ENCODE data around the gene ABHD16B. TPM values are rescaled to one million over a fixed set of nuclear protein-coding genes. Genes with fewer than 3 reads are reported as not detected.
"Not testable (repeated sequence)": the region's sequence is repeated elsewhere in the genome, so short reads cannot be mapped to it uniquely, and the experiment has no call there.

The ABHD16B gene
- total and polyA plus RNA-seq, 4 experiments from 2014 or later: not detected

DNA sequence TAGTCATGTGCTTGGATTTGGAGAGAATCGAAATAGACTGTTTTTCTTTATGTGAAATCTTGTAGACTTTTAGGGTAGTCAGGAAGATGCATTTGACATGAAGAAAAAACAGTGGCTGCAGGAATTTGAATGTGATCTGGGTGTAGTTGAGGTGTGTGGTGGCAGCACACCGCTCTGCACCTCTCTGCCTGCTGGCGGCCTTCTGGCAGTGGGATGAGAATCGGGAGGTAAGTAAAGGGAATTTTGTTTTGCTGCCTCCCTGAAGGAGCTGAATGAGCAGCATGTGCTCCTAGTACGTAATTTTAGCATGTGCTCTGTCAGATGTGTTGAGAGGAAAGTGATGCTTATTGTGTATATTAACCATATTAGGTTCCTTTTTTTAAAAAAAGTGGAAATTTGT lies 7.0 kb downstream of the ABHD16B start:
- POLR2A ChIA-PET (ENCODE audit: partially characterized antibody): no interaction called here
- H3K4me3 Mint-ChIP-seq: peak overlapping the region in 2 of 8 donors; percentile 22 to 28

DNA sequence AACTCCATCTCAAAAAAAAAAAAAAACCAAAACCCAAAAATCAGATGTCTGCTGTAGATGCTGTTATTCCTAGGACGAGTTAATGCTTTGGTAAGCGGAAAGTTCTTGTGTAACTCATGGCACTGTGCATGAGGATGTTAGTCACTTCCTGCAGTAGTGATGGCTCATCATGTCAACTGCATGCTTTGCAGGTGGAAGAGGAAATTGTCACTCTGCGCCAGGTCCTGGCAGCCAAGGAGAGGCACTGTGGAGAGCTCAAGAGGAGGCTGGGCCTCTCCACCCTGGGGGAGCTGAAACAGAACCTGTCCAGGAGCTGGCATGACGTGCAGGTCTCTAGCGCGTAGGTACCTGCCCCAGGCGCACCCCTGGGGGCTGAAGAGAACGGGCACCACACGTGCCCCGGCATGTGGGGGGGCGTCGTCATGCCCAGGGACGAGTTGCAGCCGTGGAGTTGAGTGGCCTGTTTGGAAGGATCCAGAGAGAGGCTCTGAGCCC lies 12.2 kb downstream of the ABHD16B start:
- ChIA-PET CTCF (ENCODE audit: partially characterized antibody) (no interaction called here), POLR2A (ENCODE audit: partially characterized antibody) (interaction anchor here (0.7 kb wide), 1 partner anchor 28 kb away, joined by 3 read pairs; no protein-coding TSS in a partner anchor)
- H3K27me3 ChIP-seq (ENCODE audit: insufficient read depth, low read length): no peaks in the 10 kb centered on the region
- DNase-seq: peak in 3 of 5 donors; percentile 21 to 63 (median 29)
- peaks cover 43% of the 10 kb centered on the region for H3K36me3 ChIP-seq (ENCODE audit: insufficient read depth, low read length)
- intact Hi-C loops (cut with micrococcal nuclease): no loop called here
- no peaks in the 10 kb centered on the region for H3K27me3 Mint-ChIP-seq
- peaks cover 8% of the 10 kb centered on the region for H3K4me1 ChIP-seq (ENCODE audit: insufficient read depth, low read length)
- no peak overlapping the region for H3K4me3 ChIP-seq (ENCODE audit: low read length in 2 of 2)
- no peak overlapping the region for H3K27ac ChIP-seq (ENCODE audit: low read depth, low read length)
- H3K4me1 Mint-ChIP-seq: peaks cover 6 to 20% (median 10%) of the 10 kb centered on the region in 4 donors
- H3K27ac Mint-ChIP-seq: peak overlapping the region; percentile 59 to 87 (median 81)
- peaks cover 33 to 56% of the 10 kb centered on the region in 2 donors for H3K36me3 Mint-ChIP-seq
- H3K4me3 Mint-ChIP-seq: peak overlapping the region in 4 of 8 donors; percentile 12 to 73 (median 48)
- no peaks in the 10 kb centered on the region for H3K9me3 ChIP-seq (ENCODE audit: control insufficient read depth in 1 of 2, low read length in 2 of 2)
- no peaks in the 10 kb centered on the region for H3K9me3 Mint-ChIP-seq

More for the DNA sequence above, 7.0 kb downstream of the ABHD16B start:
- H3K9me3 ChIP-seq (ENCODE audit: control insufficient read depth in 1 of 2, low read length in 2 of 2): no peaks in the 10 kb centered on the region
- Mint-ChIP-seq H3K9me3 (peaks cover 0 to 2% (median 0%) of the 10 kb centered on the region in 8 donors), H3K36me3 (peaks cover 13 to 43% of the 10 kb centered on the region in 2 donors), H3K27me3 (no peaks in the 10 kb centered on the region), H3K4me1 (peaks cover 15 to 50% (median 28%) of the 10 kb centered on the region in 4 donors), H3K27ac (peak overlapping the region in 3 of 7 donors; percentile 0 to 62 (median 5))
- no peak for DNase-seq
- no peaks in the 10 kb centered on the region for H3K27me3 ChIP-seq (ENCODE audit: insufficient read depth, low read length)
- no peak overlapping the region for H3K4me3 ChIP-seq (ENCODE audit: low read length in 2 of 2)
- CTCF ChIA-PET (ENCODE audit: partially characterized antibody): interaction anchor here (0.5 kb wide), 1 partner anchor 34 kb away, joined by 3 read pairs; no protein-coding TSS in a partner anchor
- intact Hi-C loops (cut with micrococcal nuclease): loop anchor here (5.0 kb wide), 1 partner anchor 104 kb away; no protein-coding TSS in a partner anchor
- H3K36me3 ChIP-seq (ENCODE audit: insufficient read depth, low read length): peaks cover 9% of the 10 kb centered on the region
- no peak overlapping the region for H3K27ac ChIP-seq (ENCODE audit: low read depth, low read length)
- peaks cover 30% of the 10 kb centered on the region for H3K4me1 ChIP-seq (ENCODE audit: insufficient read depth, low read length)

DNA sequence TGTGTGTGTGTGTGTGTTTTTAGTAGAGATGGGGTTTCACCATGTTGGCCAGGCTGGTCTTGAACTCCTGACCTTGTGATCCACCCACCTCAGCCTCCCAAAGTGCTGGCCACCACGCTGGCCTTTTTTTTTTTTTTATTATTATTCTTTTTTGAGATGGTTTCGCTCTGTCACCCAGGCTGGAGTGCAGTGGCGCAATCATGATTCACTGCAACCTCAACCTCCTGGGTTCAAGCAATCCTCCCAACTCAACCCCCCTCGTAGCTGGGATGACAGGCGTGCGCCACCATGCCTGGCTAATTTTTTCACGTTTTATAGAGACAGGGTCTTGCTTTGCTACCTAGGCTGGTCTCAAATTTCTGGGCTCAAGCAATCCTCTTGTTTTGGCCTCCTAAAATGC lies 12.9 kb downstream of the ABHD16B start:
- H3K4me1 ChIP-seq (ENCODE audit: insufficient read depth, low read length); CTCF ChIA-PET (ENCODE audit: partially characterized antibody); H3K4me3 ChIP-seq (ENCODE audit: low read length in 2 of 2); H3K9me3 Mint-ChIP-seq; H3K4me3 Mint-ChIP-seq; DNase-seq; H3K27ac ChIP-seq (ENCODE audit: low read depth, low read length); POLR2A ChIA-PET (ENCODE audit: partially characterized antibody); H3K27me3 ChIP-seq (ENCODE audit: insufficient read depth, low read length); H3K27me3 Mint-ChIP-seq; intact Hi-C loops (cut with micrococcal nuclease); H3K27ac Mint-ChIP-seq; H3K9me3 ChIP-seq (ENCODE audit: control insufficient read depth in 1 of 2, low read length in 2 of 2): not testable (repeated sequence)
- Mint-ChIP-seq H3K4me1 (peaks cover 6 to 16% (median 8%) of the 10 kb centered on the region in 4 donors), H3K36me3 (peaks cover 32 to 52% of the 10 kb centered on the region in 2 donors)
- H3K36me3 ChIP-seq (ENCODE audit: insufficient read depth, low read length): peaks cover 46% of the 10 kb centered on the region

DNA sequence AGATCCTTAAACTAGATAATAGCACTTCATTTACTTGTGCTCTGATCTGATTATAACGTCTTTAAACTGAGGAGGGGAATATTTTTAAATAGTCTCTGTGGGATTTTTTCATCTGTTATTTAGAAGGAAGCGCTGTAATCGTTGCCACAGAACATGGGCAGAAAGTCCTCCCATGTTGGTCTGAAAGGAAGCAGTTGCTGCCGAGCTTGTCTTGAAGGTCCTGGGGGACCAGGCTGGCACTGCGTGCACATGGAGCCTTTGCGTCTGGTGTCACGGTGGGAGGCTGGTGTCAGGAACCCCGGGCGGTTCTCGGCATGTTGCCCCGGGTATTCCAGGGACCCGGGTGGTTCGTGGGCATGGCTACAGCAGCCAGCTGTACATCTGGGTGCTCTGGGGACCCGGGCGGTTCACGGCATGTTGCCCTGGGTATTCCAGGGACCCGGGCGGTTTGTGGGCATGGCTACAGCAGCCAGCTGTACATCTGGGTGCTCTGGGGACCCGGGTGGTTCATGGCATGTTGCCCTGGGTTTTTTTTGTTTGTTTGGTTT lies 15.3 kb downstream of the ABHD16B start:
- H3K27ac ChIP-seq (ENCODE audit: low read depth, low read length): no peak overlapping the region
- Mint-ChIP-seq H3K27me3 (no peaks in the 10 kb centered on the region), H3K4me3 (no peak overlapping the region), H3K9me3 (no peaks in the 10 kb centered on the region), H3K4me1 (peaks cover 6 to 14% (median 7%) of the 10 kb centered on the region in 4 donors), H3K36me3 (peaks cover 28 to 39% of the 10 kb centered on the region in 2 donors), H3K27ac (no peak overlapping the region)
- H3K9me3 ChIP-seq (ENCODE audit: control insufficient read depth in 1 of 2, low read length in 2 of 2): no peaks in the 10 kb centered on the region
- no peak for DNase-seq
- peaks cover 8% of the 10 kb centered on the region for H3K4me1 ChIP-seq (ENCODE audit: insufficient read depth, low read length)
- CTCF ChIA-PET (ENCODE audit: partially characterized antibody): no interaction called here
- peaks cover 41% of the 10 kb centered on the region for H3K36me3 ChIP-seq (ENCODE audit: insufficient read depth, low read length)
- POLR2A ChIA-PET (ENCODE audit: partially characterized antibody): interaction anchor here (1.6 kb wide), 1 partner anchor 18 kb away, joined by 3 read pairs; no protein-coding TSS in a partner anchor
- no peaks in the 10 kb centered on the region for H3K27me3 ChIP-seq (ENCODE audit: insufficient read depth, low read length)
- intact Hi-C loops (cut with micrococcal nuclease): no loop called here
- H3K4me3 ChIP-seq (ENCODE audit: low read length in 2 of 2): no peak overlapping the region

DNA sequence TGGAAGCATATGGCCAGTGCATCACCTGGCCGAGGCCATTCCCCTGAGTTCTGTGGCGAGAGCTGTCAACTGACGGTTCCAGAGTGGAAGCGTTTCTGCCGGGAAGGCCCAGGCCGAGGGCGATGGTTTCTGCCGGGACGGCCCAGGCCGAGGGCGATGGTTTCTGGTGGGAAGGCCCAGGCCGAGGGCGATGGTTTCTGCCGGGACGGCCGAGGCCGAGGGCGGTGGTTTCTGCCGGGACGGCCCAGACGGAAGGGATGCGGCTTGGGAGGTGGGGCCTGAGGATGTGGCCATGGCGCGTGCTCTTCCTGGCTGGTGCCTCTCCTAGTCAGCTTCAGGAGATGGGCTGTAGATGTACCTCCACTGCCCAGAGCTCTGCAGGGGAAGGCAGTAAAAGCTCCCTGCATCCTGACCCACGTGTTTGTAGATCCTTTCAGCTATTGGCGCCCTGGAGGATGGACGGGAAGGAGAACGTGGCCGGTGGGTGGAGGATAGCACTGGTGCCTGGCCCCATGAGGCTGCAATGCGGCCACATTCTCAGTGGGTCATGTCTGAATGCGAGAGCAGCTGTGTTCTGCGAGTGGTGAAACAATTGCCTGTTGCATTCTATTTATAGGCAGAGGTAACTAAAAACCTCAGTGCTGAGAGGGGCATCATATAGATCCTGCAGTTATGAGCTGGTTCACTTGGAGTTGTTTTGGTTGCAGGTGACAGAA lies 16.6 kb downstream of the ABHD16B start:
- H3K4me3 Mint-ChIP-seq: no peak overlapping the region

DNA sequence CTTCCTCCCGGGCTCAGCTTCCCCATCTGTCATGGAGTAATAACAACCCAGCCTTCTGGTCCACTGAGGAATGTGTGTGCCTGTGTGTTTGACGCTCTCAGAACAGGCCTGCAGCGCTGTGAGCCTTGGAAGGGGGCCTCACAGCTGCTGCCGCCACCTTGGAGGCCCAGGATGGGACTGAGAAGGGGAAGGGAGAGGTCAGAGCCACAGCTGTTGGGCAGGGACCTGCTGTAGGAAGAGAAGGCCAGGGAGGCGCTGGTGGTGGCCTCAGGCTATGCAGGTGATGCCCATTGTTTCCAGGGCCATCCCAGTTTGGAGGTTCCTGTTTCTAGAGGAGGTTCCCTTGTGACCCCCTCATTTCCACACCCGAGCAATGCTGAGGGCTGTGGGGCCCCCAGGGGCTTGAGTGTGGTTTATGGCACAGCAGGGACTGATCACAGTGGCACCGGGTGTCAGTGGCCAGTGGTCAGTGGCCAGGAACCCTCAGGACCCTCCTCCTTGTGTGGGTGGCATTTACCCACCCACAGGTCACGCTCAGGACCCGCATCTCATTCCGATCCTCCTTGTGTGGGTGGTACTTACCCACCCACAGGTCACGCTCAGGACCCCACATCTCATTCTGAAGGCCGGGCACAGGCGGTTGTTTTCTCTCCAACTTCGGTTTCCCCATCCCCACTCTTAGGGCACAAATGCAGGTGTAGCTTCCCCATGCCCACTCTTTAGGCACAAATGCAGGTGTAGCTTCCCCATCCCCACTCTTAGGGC lies 17.8 kb downstream of the ABHD16B start:
- Histone ChIP-seq H3K9me3 (ENCODE audit: control insufficient read depth in 1 of 2, low read length in 2 of 2) (no peaks in the 10 kb centered on the region), H3K4me1 (ENCODE audit: insufficient read depth, low read length) (no peaks in the 10 kb centered on the region), H3K4me3 (ENCODE audit: low read length in 2 of 2) (no peak overlapping the region), H3K27me3 (ENCODE audit: insufficient read depth, low read length) (no peaks in the 10 kb centered on the region), H3K27ac (ENCODE audit: low read depth, low read length) (no peak overlapping the region), H3K36me3 (ENCODE audit: insufficient read depth, low read length) (peaks cover 47% of the 10 kb centered on the region)
- Mint-ChIP-seq H3K27ac (peak overlapping the region in 2 of 7 donors; percentile 29 to 75), H3K4me3 (no peak overlapping the region), H3K9me3 (no peaks in the 10 kb centered on the region), H3K4me1 (peaks cover 0 to 4% (median 3%) of the 10 kb centered on the region in 4 donors), H3K27me3 (no peaks in the 10 kb centered on the region), H3K36me3 (peaks cover 20 to 41% of the 10 kb centered on the region in 2 donors)
- DNase-seq: peak in 1 of 5 donors; percentile 12
- POLR2A ChIA-PET (ENCODE audit: partially characterized antibody): interaction anchor here (1.4 kb wide), 1 partner anchor 14 kb away, joined by 5 read pairs; the partner anchor contains the start of gene TPD52L2
- CTCF ChIA-PET (ENCODE audit: partially characterized antibody): no interaction called here
- intact Hi-C loops (cut with micrococcal nuclease): no loop called here

More for the DNA sequence above, 16.6 kb downstream of the ABHD16B start:
- H3K9me3 Mint-ChIP-seq: no peaks in the 10 kb centered on the region
- no peaks in the 10 kb centered on the region for H3K9me3 ChIP-seq (ENCODE audit: control insufficient read depth in 1 of 2, low read length in 2 of 2)
- intact Hi-C loops (cut with micrococcal nuclease): no loop called here
- H3K27ac Mint-ChIP-seq: no peak overlapping the region
- H3K4me1 ChIP-seq (ENCODE audit: insufficient read depth, low read length): peaks cover 8% of the 10 kb centered on the region
- peaks cover 24 to 43% of the 10 kb centered on the region in 2 donors for H3K36me3 Mint-ChIP-seq
- no peaks in the 10 kb centered on the region for H3K27me3 Mint-ChIP-seq
- ChIA-PET CTCF (ENCODE audit: partially characterized antibody) (no interaction called here), POLR2A (ENCODE audit: partially characterized antibody) (interaction anchor here (1.4 kb wide), 1 partner anchor 13 kb away, joined by 5 read pairs; the partner anchor contains the start of gene TPD52L2)
- no peaks in the 10 kb centered on the region for H3K27me3 ChIP-seq (ENCODE audit: insufficient read depth, low read length)
- no peak overlapping the region for H3K27ac ChIP-seq (ENCODE audit: low read depth, low read length)
- peaks cover 6 to 12% (median 7%) of the 10 kb centered on the region in 4 donors for H3K4me1 Mint-ChIP-seq
- no peak for DNase-seq
- no peak overlapping the region for H3K4me3 ChIP-seq (ENCODE audit: low read length in 2 of 2)
- H3K36me3 ChIP-seq (ENCODE audit: insufficient read depth, low read length): peaks cover 44% of the 10 kb centered on the region
